Prostate gland (tissue), 2 donors: ENCODE results near the gene CNKSR1.

ENCODE experiments used
- POLR2A ChIP-seq: fragments of 450-650 bp; IDR thresholded peaks from one replicate; pipeline ENCODE4 v1.6.1; 2016; ENCODE audit warnings: antibody characterized with exemption, mild to moderate bottlenecking
- POLR2AphosphoS5 ChIP-seq: sonication (generic); formaldehyde crosslinking; IDR thresholded peaks from one replicate; pipeline ENCODE4 v1.6.1; 2017; ENCODE audit warnings: antibody characterized with exemption
- TF ChIP-seq, protein P1 (sequence below), 4 experiments: fragments of 200-600 bp in 2 of 4; fragments of 450-650 bp in 2 of 4; sonication (generic) in 2 of 4; IDR thresholded peaks; 1 replicate in 3 of 4; 2 replicates in 1 of 4; pipeline ENCODE4 v1.5.1; 2016 to 2019; ENCODE audit warnings: antibody characterized with exemption in 4 of 4, mild to moderate bottlenecking in 2 of 4, moderate library complexity in 2 of 4

DNA sequence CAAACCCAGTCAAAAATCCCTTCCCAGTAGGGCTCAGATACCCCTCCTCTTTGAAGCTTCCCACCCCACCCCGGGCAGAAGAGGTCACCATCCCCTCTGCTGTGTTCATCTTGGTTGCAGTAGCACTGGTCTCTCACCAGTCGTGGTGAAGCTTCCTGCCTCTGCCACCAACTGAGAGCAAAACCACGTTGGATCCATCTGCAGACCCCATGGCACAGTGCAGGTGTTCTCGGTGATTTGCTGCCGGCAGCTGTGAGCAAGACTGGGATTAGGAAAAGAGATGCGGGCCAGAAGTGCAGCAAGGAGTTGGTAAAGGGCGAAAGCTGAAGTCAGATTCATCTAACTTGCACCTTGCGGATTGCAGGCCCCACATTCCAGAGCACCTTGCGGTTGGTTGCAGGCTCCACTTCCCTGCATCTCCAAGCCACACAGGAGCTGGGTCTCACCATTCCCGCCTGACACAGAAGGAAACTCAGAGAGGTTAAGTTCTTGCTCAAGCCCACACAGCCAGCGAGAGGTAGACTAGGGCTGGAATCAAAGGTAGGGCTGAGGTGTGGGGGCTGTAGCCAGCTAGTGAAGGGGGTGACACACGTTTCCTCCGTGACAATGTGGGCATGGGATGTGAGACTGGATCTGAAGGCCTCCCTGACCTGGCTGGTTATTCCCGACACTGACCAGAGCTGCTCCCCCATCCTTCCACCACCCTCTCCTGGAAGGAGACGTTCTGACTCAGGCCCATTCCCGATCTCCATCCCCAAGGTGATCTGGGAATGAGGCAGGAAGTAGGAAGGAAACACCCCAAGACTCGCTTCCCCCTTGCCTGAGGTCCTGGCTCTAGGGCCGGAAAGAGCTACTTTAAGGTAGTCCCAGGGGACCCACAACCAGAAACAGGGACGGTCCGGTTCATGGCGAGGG is 21.7 kb upstream of the CNKSR1 start:
- TF ChIP-seq, protein P1, sequence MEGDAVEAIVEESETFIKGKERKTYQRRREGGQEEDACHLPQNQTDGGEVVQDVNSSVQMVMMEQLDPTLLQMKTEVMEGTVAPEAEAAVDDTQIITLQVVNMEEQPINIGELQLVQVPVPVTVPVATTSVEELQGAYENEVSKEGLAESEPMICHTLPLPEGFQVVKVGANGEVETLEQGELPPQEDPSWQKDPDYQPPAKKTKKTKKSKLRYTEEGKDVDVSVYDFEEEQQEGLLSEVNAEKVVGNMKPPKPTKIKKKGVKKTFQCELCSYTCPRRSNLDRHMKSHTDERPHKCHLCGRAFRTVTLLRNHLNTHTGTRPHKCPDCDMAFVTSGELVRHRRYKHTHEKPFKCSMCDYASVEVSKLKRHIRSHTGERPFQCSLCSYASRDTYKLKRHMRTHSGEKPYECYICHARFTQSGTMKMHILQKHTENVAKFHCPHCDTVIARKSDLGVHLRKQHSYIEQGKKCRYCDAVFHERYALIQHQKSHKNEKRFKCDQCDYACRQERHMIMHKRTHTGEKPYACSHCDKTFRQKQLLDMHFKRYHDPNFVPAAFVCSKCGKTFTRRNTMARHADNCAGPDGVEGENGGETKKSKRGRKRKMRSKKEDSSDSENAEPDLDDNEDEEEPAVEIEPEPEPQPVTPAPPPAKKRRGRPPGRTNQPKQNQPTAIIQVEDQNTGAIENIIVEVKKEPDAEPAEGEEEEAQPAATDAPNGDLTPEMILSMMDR (IDR thresholded peaks at IDR 0.05) = no peak
- TF ChIP-seq POLR2AphosphoS5 = no peak
- TF ChIP-seq POLR2A = no peak
